H9 (cell line): ENCODE measurements around the gene GK2. TPM values are rescaled to one million over a fixed set of nuclear protein-coding genes. Genes with fewer than 3 reads are reported as not detected.

ENCODE experiments used
- DNase-seq: peaks from one replicate; pipeline ENCODE4 v3.0.0-alpha.2; 2017
- H2AFZ ChIP-seq: one replicate; pipeline ENCODE4 v1.6.1; 2013; ENCODE audit warnings: mild to moderate bottlenecking, low read length, control low read depth, moderate library complexity
- H2AK5ac ChIP-seq: 2 replicates; pipeline ENCODE4 v1.6.1; 2013; ENCODE audit warnings: low read length, control low read depth, mixed read lengths; ENCODE audit not compliant: insufficient read length
- H2BK120ac ChIP-seq: one replicate; pipeline ENCODE4 v1.6.1; 2013; ENCODE audit warnings: low read depth, mild to moderate bottlenecking, low read length, control low read depth, inconsistent platforms; ENCODE audit not compliant: poor library complexity, severe bottlenecking
- H2BK12ac ChIP-seq: 2 replicates; pipeline ENCODE4 v1.6.1; 2013; ENCODE audit warnings: low read length, control low read depth, mixed read lengths, low read depth; ENCODE audit not compliant: insufficient read length
- H2BK15ac ChIP-seq: 2 replicates; pipeline ENCODE4 v1.6.1; 2013; ENCODE audit warnings: low read depth, low read length, control low read depth
- H2BK20ac ChIP-seq: one replicate; pipeline ENCODE4 v1.6.1; 2013; ENCODE audit warnings: low read depth, mild to moderate bottlenecking, low read length, control low read depth, inconsistent platforms; ENCODE audit not compliant: poor library complexity, severe bottlenecking
- H2BK5ac ChIP-seq: 2 replicates; pipeline ENCODE4 v1.6.1; 2013; ENCODE audit warnings: low read length, control low read depth, mixed read lengths; ENCODE audit not compliant: insufficient read length
- H3K14ac ChIP-seq: 2 replicates; pipeline ENCODE4 v1.6.1; 2013; ENCODE audit warnings: low read length, control low read depth; ENCODE audit not compliant: insufficient read depth
- H3K18ac ChIP-seq: 2 replicates; pipeline ENCODE4 v1.6.1; 2013; ENCODE audit warnings: low read depth, mild to moderate bottlenecking, mixed read lengths, low read length, control low read depth; ENCODE audit not compliant: insufficient read length
- H3K23ac ChIP-seq: 2 replicates; pipeline ENCODE4 v1.6.1; 2013; ENCODE audit warnings: low read length, control low read depth, mixed read lengths, low read depth; ENCODE audit not compliant: insufficient read length
- H3K23me2 ChIP-seq: 2 replicates; pipeline ENCODE4 v1.6.1; 2013; ENCODE audit warnings: low read depth, mild to moderate bottlenecking, mixed read lengths, low read length, control low read depth; ENCODE audit not compliant: insufficient read length, poor library complexity, severe bottlenecking
- H3K27ac ChIP-seq: 2 replicates; pipeline ENCODE4 v1.5.1; 2013; ENCODE audit warnings: low read length, control low read depth, mixed read lengths, low read depth; ENCODE audit not compliant: insufficient read length
- H3K27me3 ChIP-seq: 2 replicates; pipeline ENCODE4 v1.6.1; 2013; ENCODE audit warnings: low read length, control low read depth, inconsistent platforms; ENCODE audit not compliant: insufficient read depth
- H3K4ac ChIP-seq: 2 replicates; pipeline ENCODE4 v1.6.1; 2013; ENCODE audit warnings: low read depth, mild to moderate bottlenecking, control low read depth, inconsistent platforms, low read length, moderate library complexity
- H3K4me1 ChIP-seq: 2 replicates; pipeline ENCODE4 v1.6.1; 2013; ENCODE audit warnings: low read length, control low read depth, inconsistent platforms; ENCODE audit not compliant: insufficient read depth
- H3K4me2 ChIP-seq: 2 replicates; pipeline ENCODE4 v1.6.1; 2013; ENCODE audit warnings: low read length, control low read depth, mixed read lengths; ENCODE audit not compliant: insufficient read length, insufficient read depth
- H3K56ac ChIP-seq: 2 replicates; pipeline ENCODE4 v1.6.1; 2013; ENCODE audit warnings: low read depth, mild to moderate bottlenecking, mixed read lengths, low read length, control low read depth; ENCODE audit not compliant: insufficient read length
- H3K79me1 ChIP-seq: 2 replicates; pipeline ENCODE4 v1.6.1; 2013; ENCODE audit warnings: low read depth, mild to moderate bottlenecking, moderate library complexity, low read length, control low read depth, inconsistent platforms; ENCODE audit not compliant: insufficient read depth, poor library complexity, severe bottlenecking
- H3K79me2 ChIP-seq: 2 replicates; pipeline ENCODE4 v1.6.1; 2013; ENCODE audit warnings: low read length, control low read depth, inconsistent platforms; ENCODE audit not compliant: insufficient read depth
- H3K9ac ChIP-seq: 2 replicates; pipeline ENCODE4 v1.6.1; 2013; ENCODE audit warnings: low read length, control low read depth, mixed read lengths; ENCODE audit not compliant: insufficient read length; ENCODE audit errors: extremely low read depth
- H3K9me3 ChIP-seq: one replicate; pipeline ENCODE4 v1.6.1; 2013; ENCODE audit warnings: low read depth, low read length, inconsistent platforms; ENCODE audit not compliant: control insufficient read depth
- H3T11ph ChIP-seq: one replicate; pipeline ENCODE4 v1.6.1; 2013; ENCODE audit warnings: mild to moderate bottlenecking, low read length, control low read depth, inconsistent platforms
- H4K20me1 ChIP-seq: one replicate; pipeline ENCODE4 v1.6.1; 2013; ENCODE audit not compliant: control insufficient read depth, insufficient read length, insufficient read depth
- H4K5ac ChIP-seq: 2 replicates; pipeline ENCODE4 v1.6.1; 2013; ENCODE audit warnings: low read depth, mild to moderate bottlenecking, mixed read lengths, low read length, control low read depth; ENCODE audit not compliant: insufficient read length
- H4K8ac ChIP-seq: replicated peaks from 2 replicates; pipeline ENCODE4 v1.6.1; 2013; ENCODE audit warnings: low read length, control low read depth, mixed read lengths, low read depth; ENCODE audit not compliant: insufficient read length
- H4K91ac ChIP-seq: 2 replicates; pipeline ENCODE4 v1.6.1; 2013; ENCODE audit warnings: low read depth, mild to moderate bottlenecking, moderate library complexity, mixed read lengths, low read length, control low read depth; ENCODE audit not compliant: insufficient read length
- H3K27ac Mint-ChIP-seq, 3 experiments: 2 replicates in 2 of 3; 3 replicates in 1 of 3; pipeline ENCODE4 v1.8.0; 2020 to 2021; ENCODE audit warnings: mixed read lengths in 3 of 3, mild to moderate bottlenecking in 1 of 3, moderate library complexity in 1 of 3
- H3K27me3 Mint-ChIP-seq: 2 replicates; pipeline ENCODE4 v1.8.0; 2021; ENCODE audit warnings: low read depth, mild to moderate bottlenecking, moderate library complexity, mixed read lengths
- H3K36me3 Mint-ChIP-seq, 3 experiments: 2 replicates in 2 of 3; 3 replicates in 1 of 3; pipeline ENCODE4 v1.8.0; 2020 to 2021; ENCODE audit warnings: low read depth in 3 of 3, mixed read lengths in 3 of 3; ENCODE audit not compliant: insufficient read depth in 1 of 3
- H3K4me1 Mint-ChIP-seq, 2 experiments: 2 replicates each; pipeline ENCODE4 v1.8.0; 2020; ENCODE audit warnings: mixed read lengths in 2 of 2
- H3K4me3 Mint-ChIP-seq, 2 experiments: 2 replicates in 1 of 2; 3 replicates in 1 of 2; pipeline ENCODE4 v1.8.0; 2020 to 2021; ENCODE audit warnings: mild to moderate bottlenecking in 2 of 2, mixed read lengths in 2 of 2, moderate library complexity in 1 of 2
- H3K9me3 Mint-ChIP-seq, 2 experiments: 2 replicates in 1 of 2; 3 replicates in 1 of 2; pipeline ENCODE4 v1.8.0; 2020; ENCODE audit warnings: mild to moderate bottlenecking in 2 of 2, mixed read lengths in 2 of 2, moderate library complexity in 1 of 2
- CTCF ChIP-seq: fragments of 200-600 bp; sonication (generic); conservative IDR thresholded peaks from 3 replicates; pipeline ENCODE4 v1.8.0; 2021; ENCODE audit warnings: antibody characterized with exemption, mild to moderate bottlenecking
- WGBS: extraction: QIAGEN DNeasy Blood & Tissue Kit; methylation state at CpG from one replicate; pipeline ENCODE4 v1.1.7; 2013; ENCODE audit warnings: missing lambda C conversion rate, low lambda C conversion rate, mixed read lengths; ENCODE audit not compliant: insufficient read length; ENCODE audit errors: extremely low coverage; 5-methylcytosine and 5-hydroxymethylcytosine counted together
- total RNA-seq: library from RNA; stranded (reverse); gene quantifications from 2 replicates; pipeline ENCODE4 v1.2.1, GENCODE V29; 2021

Gene GK2
- total RNA-seq, 1 experiment from 2014 or later = not detected

GRCh38 chr4:79450053-79450452, 42.0 kb upstream of the GK2 start:
- H4K8ac ChIP-seq = no peak overlapping the region
- no peak for TF ChIP-seq CTCF
- no peak overlapping the region for H2BK15ac ChIP-seq
- no peaks in the 10 kb centered on the region for H3K9me3 Mint-ChIP-seq
- H3K56ac ChIP-seq = no peak overlapping the region
- no peak overlapping the region for H2BK12ac ChIP-seq
- H2AK5ac ChIP-seq = no peak overlapping the region
- no peak overlapping the region for H3K9ac ChIP-seq
- H2BK120ac ChIP-seq = no peak overlapping the region
- H3K18ac ChIP-seq = no peak overlapping the region
- no peak overlapping the region for H3T11ph ChIP-seq
- no peak overlapping the region for H3K4me3 Mint-ChIP-seq
- H2AFZ ChIP-seq = no peak overlapping the region
- H3K14ac ChIP-seq = no peak overlapping the region
- no peaks in the 10 kb centered on the region for H3K23me2 ChIP-seq
- no peak overlapping the region for H2BK5ac ChIP-seq
- WGBS = no CpG with 5 or more reads among the region's 2 CpGs
- H4K5ac ChIP-seq = no peak overlapping the region
- H3K4me1 ChIP-seq = no peaks in the 10 kb centered on the region
- H3K27ac Mint-ChIP-seq = no peak overlapping the region
- peaks cover 8 to 12% of the 10 kb centered on the region in 2 experiments; a peak in 2 of 4 replicates for H3K4me1 Mint-ChIP-seq
- no peaks in the 10 kb centered on the region for H3K36me3 Mint-ChIP-seq
- no peaks in the 10 kb centered on the region for H4K20me1 ChIP-seq
- DNase-seq = no peak
- H3K27me3 ChIP-seq = no peaks in the 10 kb centered on the region
- H3K27me3 Mint-ChIP-seq = no peaks in the 10 kb centered on the region
- H2BK20ac ChIP-seq = no peak overlapping the region
- no peak overlapping the region for H3K27ac ChIP-seq
- H3K79me2 ChIP-seq = no peaks in the 10 kb centered on the region
- no peak overlapping the region for H3K23ac ChIP-seq
- H3K9me3 ChIP-seq = no peaks in the 10 kb centered on the region
- no peak overlapping the region for H3K4ac ChIP-seq
- H4K91ac ChIP-seq = no peak overlapping the region
- no peaks in the 10 kb centered on the region for H3K79me1 ChIP-seq
- no peak overlapping the region for H3K4me2 ChIP-seq
